Lung (tissue), 12 donors: ENCODE data around the gene MAST4. TPM values are rescaled to one million over a fixed set of nuclear protein-coding genes. Genes with fewer than 3 reads are reported as not detected.
"Not testable (repeated sequence)": the region's sequence is repeated elsewhere in the genome, so short reads cannot be mapped to it uniquely, and the experiment has no call there.

Source experiments
- ATAC-seq: fragments of 200-7000 bp; cut with Tn5 transposase; one replicate; pipeline ENCODE4 v1.9.1; 2020; ENCODE audit warnings: moderate number of reproducible peaks; ENCODE audit not compliant: insufficient read depth, low FRiP score
- DNase-seq, 3 donors: peaks; one replicate each; pipeline ENCODE4 v3.0.0-alpha.2; 2013 to 2017
- H3K27ac ChIP-seq, 2 donors: one replicate each; pipeline ENCODE4 v1.5.1; 2013; ENCODE audit warnings: mild to moderate bottlenecking in 2 of 2, moderate library complexity in 2 of 2, control low read depth in 1 of 2, inconsistent platforms in 1 of 2, low read depth in 1 of 2, low read length in 1 of 2
- H3K27me3 ChIP-seq, 3 donors: one replicate each; pipeline ENCODE4 v1.5.1; 2013; ENCODE audit warnings: low read length in 2 of 3; ENCODE audit not compliant: control insufficient read depth in 3 of 3, insufficient read depth in 3 of 3
- H3K36me3 ChIP-seq, 4 donors: one replicate each; pipeline ENCODE4 v1.5.1; 2013; ENCODE audit warnings: low read length in 4 of 4, mild to moderate bottlenecking in 1 of 4, moderate library complexity in 1 of 4; ENCODE audit not compliant: control insufficient read depth in 4 of 4, insufficient read depth in 4 of 4
- H3K4me1 ChIP-seq, 5 donors: one replicate each; pipeline ENCODE4 v1.5.1; 2013; ENCODE audit warnings: low read length in 5 of 5, mild to moderate bottlenecking in 2 of 5, moderate library complexity in 1 of 5; ENCODE audit not compliant: control insufficient read depth in 5 of 5, insufficient read depth in 5 of 5
- H3K4me3 ChIP-seq: one replicate; pipeline ENCODE4 v1.5.1; 2013; ENCODE audit warnings: mild to moderate bottlenecking, control low read depth, moderate library complexity
- H3K9ac ChIP-seq, 2 donors: one replicate each; pipeline ENCODE4 v1.5.1; 2013; ENCODE audit warnings: low read length in 2 of 2, control low read depth in 1 of 2; ENCODE audit not compliant: insufficient read depth in 1 of 2
- H3K9me3 ChIP-seq, 4 donors: one replicate each; pipeline ENCODE4 v1.5.1; 2013; ENCODE audit warnings: low read length in 3 of 4, mild to moderate bottlenecking in 1 of 4, moderate library complexity in 1 of 4; ENCODE audit not compliant: control insufficient read depth in 4 of 4, insufficient read depth in 3 of 4
- CTCF ChIP-seq: IDR thresholded peaks from 2 replicates; pipeline ENCODE4 v1.5.1; 2012; ENCODE audit warnings: mild to moderate bottlenecking; ENCODE audit errors: control extremely low read depth, extremely low read depth
- WGBS, 2 donors: extraction: QIAGEN DNeasy Blood & Tissue Kit; methylation state at CpG; one replicate each; pipeline ENCODE4 v1.1.7; 2013; 5-methylcytosine and 5-hydroxymethylcytosine counted together
- polyA plus RNA-seq, 2 donors: library from polyadenylated mRNA; stranded (reverse); fragments of 200-250 nt; gene quantifications; one replicate each; pipeline ENCODE4 v1.2.1, GENCODE V29; 2013
- total RNA-seq, 2 donors: library from RNA; depleted of rRNA in 1 of 2; stranded (reverse); fragments of >200 nt in 1 of 2; gene quantifications; one replicate each; pipeline ENCODE4 v1.2.1, GENCODE V29; 2014 to 2021
- donor health status: control.
- donor health status: control.
- donor health status: Bipolar disorder and iron deficiency.
- donor health status: healthy.
- donor health status: DM: yes; HTN: yes; CAD: no.

Gene MAST4
- total and polyA plus RNA-seq, 4 donors: 13.9 to 153 (median 46.2) TPM

- TF ChIP-seq CTCF: no peak
- Histone ChIP-seq H3K27ac (peak overlapping the region in 1 of 2 donors; percentile 9), H3K4me3 (no peak overlapping the region), H3K9ac (no peak overlapping the region), H3K36me3 (no peaks in the 10 kb centered on the region), H3K27me3 (no peaks in the 10 kb centered on the region), H3K9me3 (no peaks in the 10 kb centered on the region), H3K4me1 (peaks cover 0 to 17% (median 1%) of the 10 kb centered on the region in 5 donors)
- no peak for ATAC-seq
- WGBS, 2 donors: 86 to 91% methylated on average over 3 of the region's 3 CpGs
- DNase-seq: no peak
Measured at GRCh38 chr5:66694036-66694435, 97.8 kb downstream of the MAST4 start.

- H3K27me3 ChIP-seq, H3K4me1 ChIP-seq, H3K4me3 ChIP-seq, DNase-seq, H3K36me3 ChIP-seq, H3K27ac ChIP-seq, H3K9me3 ChIP-seq, H3K9ac ChIP-seq, ATAC-seq: not testable (repeated sequence)
- WGBS, 2 donors: 94 to 97% methylated on average over 2 of the region's 2 CpGs
Measured at GRCh38 chr5:66695840-66696239, 99.6 kb downstream of the MAST4 start.

- Histone ChIP-seq H3K36me3 (no peaks in the 10 kb centered on the region), H3K4me3 (no peak overlapping the region), H3K9me3 (no peaks in the 10 kb centered on the region), H3K27me3 (no peaks in the 10 kb centered on the region), H3K4me1 (peaks cover 0 to 15% (median 1%) of the 10 kb centered on the region in 5 donors), H3K27ac (no peak overlapping the region), H3K9ac (no peak overlapping the region)
- DNase-seq (peak in 1 of 3 donors; percentile 20), ATAC-seq (no peak)
- 66 to 88% methylated on average over 6 of the region's 6 CpGs for WGBS, 2 donors
- no peak for TF ChIP-seq CTCF
Measured at GRCh38 chr5:66697796-66698564, 101.8 kb downstream of the MAST4 start.

GRCh38 chr5:66701244-66701643 lies 105.1 kb downstream of the MAST4 start:
- ATAC-seq (no peak), DNase-seq (no peak)
- Histone ChIP-seq H3K27me3 (no peaks in the 10 kb centered on the region), H3K4me1 (peaks cover 0 to 17% (median 6%) of the 10 kb centered on the region in 5 donors), H3K36me3 (no peaks in the 10 kb centered on the region), H3K4me3 (no peak overlapping the region), H3K27ac (no peak overlapping the region), H3K9me3 (no peaks in the 10 kb centered on the region), H3K9ac (no peak overlapping the region)
- WGBS, 2 donors: 91 to 94% methylated on average over 1 of the region's 1 CpG
- TF ChIP-seq CTCF: no peak
